CD4-positive, alpha-beta T cell (primary cell): ENCODE data around the gene C1QTNF3. TPM values are rescaled to one million over a fixed set of nuclear protein-coding genes. Genes with fewer than 3 reads are reported as not detected.

Source experiments
- ATAC-seq: fragments of 200-7000 bp; cut with Tn5 transposase; one replicate; pipeline ENCODE4 v1.10.0; 2022; ENCODE audit warnings: mild to moderate bottlenecking; ENCODE audit not compliant: poor library complexity
- CTCF ChIA-PET: fragments of 350-600 bp; sonication (Branson Sonifier 250); formaldehyde crosslinking; loops from one replicate; lab custom pipeline; 2021; ENCODE audit warnings: antibody characterized with exemption, inconsistent platforms; lab: Charles Lee
- POLR2A ChIA-PET: fragments of 350-600 bp; sonication (Branson Sonifier 250); formaldehyde crosslinking; loops from one replicate; lab custom pipeline; 2021; ENCODE audit warnings: antibody characterized with exemption, inconsistent platforms; lab: Charles Lee
- DNase-seq, 14 experiments: peaks; one replicate each; pipeline ENCODE4 v3.0.0-alpha.2; 2013 to 2020; ENCODE audit warnings: mixed read lengths in 2 of 14
- H3K27ac ChIP-seq, 2 donors: one replicate each; pipeline versions ENCODE4 v1.5.1 to v1.7.0; 2013; ENCODE audit warnings: low read length in 2 of 2, low read depth in 1 of 2, mild to moderate bottlenecking in 1 of 2
- H3K27me3 ChIP-seq, 2 experiments: 1 replicate in 1 of 2; 2 replicates in 1 of 2; pipeline versions ENCODE4 v1.6.1 to v1.7.0; 2013; ENCODE audit warnings: low read length in 2 of 2, control low read depth in 1 of 2, mild to moderate bottlenecking in 1 of 2, moderate library complexity in 1 of 2; ENCODE audit not compliant: insufficient read depth in 2 of 2, control insufficient read depth in 1 of 2
- H3K36me3 ChIP-seq: one replicate; pipeline ENCODE4 v1.6.1; 2013; ENCODE audit warnings: low read length, control low read depth; ENCODE audit not compliant: insufficient read depth
- H3K4me1 ChIP-seq: one replicate; pipeline ENCODE4 v1.6.1; 2013; ENCODE audit warnings: low read length, control low read depth; ENCODE audit not compliant: insufficient read depth
- H3K4me3 ChIP-seq: one replicate; pipeline ENCODE4 v1.5.1; 2013; ENCODE audit warnings: mild to moderate bottlenecking, low read length, moderate library complexity
- H3K9me3 ChIP-seq, 2 experiments: 1 replicate in 1 of 2; 2 replicates in 1 of 2; pipeline versions ENCODE4 v1.6.1 to v1.7.0; 2013; ENCODE audit warnings: low read length in 2 of 2, mild to moderate bottlenecking in 2 of 2, control low read depth in 1 of 2, moderate library complexity in 1 of 2; ENCODE audit not compliant: control insufficient read depth in 1 of 2, insufficient read depth in 1 of 2
- H3K27ac Mint-ChIP-seq: one replicate; pipeline ENCODE4 v1.8.0; 2020; ENCODE audit warnings: mixed read lengths
- H3K27me3 Mint-ChIP-seq: one replicate; pipeline ENCODE4 v1.8.0; 2021; ENCODE audit warnings: mixed read lengths
- H3K36me3 Mint-ChIP-seq: one replicate; pipeline ENCODE4 v1.8.0; 2021; ENCODE audit warnings: low read depth, mixed read lengths
- H3K4me1 Mint-ChIP-seq: one replicate; pipeline ENCODE4 v1.8.0; 2021; ENCODE audit warnings: low read depth, mixed read lengths
- H3K4me3 Mint-ChIP-seq: one replicate; pipeline ENCODE4 v1.8.0; 2020; ENCODE audit warnings: mild to moderate bottlenecking, mixed read lengths
- H3K9me3 Mint-ChIP-seq: one replicate; pipeline ENCODE4 v1.8.0; 2020; ENCODE audit warnings: mixed read lengths
- intact Hi-C, 2 experiments: fragments of 100-400 bp; cut with DNase I in 1 of 2; cut with micrococcal nuclease in 1 of 2; formaldehyde crosslinking; loops; one replicate each; pipeline versions ENCODE4 v1.15.1 to v1.9.0; 2023 to 2025; cut with DNase I, micrococcal nuclease
- total RNA-seq, 174 experiments: library from RNA in 2 of 174; stranded (reverse) in 2 of 174; gene quantifications; one replicate each; pipeline ENCODE4 v1.2.3 and lab custom pipeline; 2021 to 2026
- TF ChIP-seq, protein P1 (sequence below): fragments of 200-600 bp; IDR thresholded peaks from one replicate; pipeline ENCODE4 v1.8.0; 2022; ENCODE audit warnings: antibody characterized with exemption, mild to moderate bottlenecking

The C1QTNF3 gene
- total RNA-seq, 2 experiments from 2014 or later = 2.9 to 3.2 TPM

DNA sequence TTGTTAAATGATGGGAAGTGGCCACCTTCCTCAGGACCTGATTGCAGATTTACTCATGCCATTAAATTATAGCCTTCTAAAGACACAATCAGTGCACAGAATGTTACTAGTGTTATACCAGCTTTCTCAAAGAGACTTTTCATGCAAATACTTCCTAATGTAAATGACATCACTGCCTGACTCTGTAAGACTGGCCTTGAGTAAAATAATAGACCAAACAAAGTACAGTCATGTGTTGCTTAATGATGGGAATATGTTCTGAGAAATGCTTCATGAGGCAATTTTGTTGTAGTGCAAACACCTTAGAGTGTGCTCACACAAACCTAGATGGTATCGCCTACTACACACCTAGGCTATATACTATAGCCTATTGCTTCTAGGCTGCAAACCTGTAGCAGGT lies 17.0 kb upstream of the C1QTNF3 start:
- H3K27ac Mint-ChIP-seq = no peak overlapping the region
- ATAC-seq (no peak), DNase-seq (no peak)

DNA sequence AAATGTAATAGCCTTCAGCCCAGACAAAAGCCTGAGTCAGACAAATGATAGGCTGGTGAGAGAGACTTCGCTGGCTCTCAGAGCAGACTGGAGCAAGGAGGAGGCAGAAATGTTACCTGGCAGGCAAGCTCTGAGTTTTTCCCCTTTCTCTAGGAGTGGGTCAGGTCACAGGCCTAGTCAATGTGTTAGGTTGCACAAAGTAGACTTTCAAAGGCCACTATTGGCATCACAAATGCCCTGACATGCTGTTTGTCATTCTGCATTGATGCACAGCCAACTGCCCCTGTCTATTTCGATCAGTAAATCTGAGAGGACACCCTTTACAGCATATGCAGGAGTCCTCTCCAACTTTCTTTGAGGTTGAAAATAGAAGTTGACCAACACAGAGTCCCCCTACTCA lies 15.5 kb upstream of the C1QTNF3 start:
- Mint-ChIP-seq H3K9me3 (peaks cover 2% of the 10 kb centered on the region), H3K36me3 (peaks cover 40% of the 10 kb centered on the region), H3K4me1 (no peaks in the 10 kb centered on the region), H3K27ac (no peak overlapping the region), H3K4me3 (no peak overlapping the region), H3K27me3 (no peaks in the 10 kb centered on the region)
- POLR2A ChIA-PET = no interaction called here
- CTCF ChIA-PET = no interaction called here
- no peak for ATAC-seq
- no peak for DNase-seq
- Histone ChIP-seq H3K27me3 (no peaks in the 10 kb centered on the region), H3K4me3 (no peak overlapping the region), H3K4me1 (no peaks in the 10 kb centered on the region), H3K27ac (no peak overlapping the region), H3K9me3 (no peaks in the 10 kb centered on the region), H3K36me3 (peaks cover 5% of the 10 kb centered on the region)
- TF ChIP-seq, protein P1, sequence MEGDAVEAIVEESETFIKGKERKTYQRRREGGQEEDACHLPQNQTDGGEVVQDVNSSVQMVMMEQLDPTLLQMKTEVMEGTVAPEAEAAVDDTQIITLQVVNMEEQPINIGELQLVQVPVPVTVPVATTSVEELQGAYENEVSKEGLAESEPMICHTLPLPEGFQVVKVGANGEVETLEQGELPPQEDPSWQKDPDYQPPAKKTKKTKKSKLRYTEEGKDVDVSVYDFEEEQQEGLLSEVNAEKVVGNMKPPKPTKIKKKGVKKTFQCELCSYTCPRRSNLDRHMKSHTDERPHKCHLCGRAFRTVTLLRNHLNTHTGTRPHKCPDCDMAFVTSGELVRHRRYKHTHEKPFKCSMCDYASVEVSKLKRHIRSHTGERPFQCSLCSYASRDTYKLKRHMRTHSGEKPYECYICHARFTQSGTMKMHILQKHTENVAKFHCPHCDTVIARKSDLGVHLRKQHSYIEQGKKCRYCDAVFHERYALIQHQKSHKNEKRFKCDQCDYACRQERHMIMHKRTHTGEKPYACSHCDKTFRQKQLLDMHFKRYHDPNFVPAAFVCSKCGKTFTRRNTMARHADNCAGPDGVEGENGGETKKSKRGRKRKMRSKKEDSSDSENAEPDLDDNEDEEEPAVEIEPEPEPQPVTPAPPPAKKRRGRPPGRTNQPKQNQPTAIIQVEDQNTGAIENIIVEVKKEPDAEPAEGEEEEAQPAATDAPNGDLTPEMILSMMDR = no peak
- intact Hi-C loops = no loop called here

More for the DNA sequence above, 17.0 kb upstream of the C1QTNF3 start:
- TF ChIP-seq, protein P1 = no peak
- ChIA-PET CTCF (no interaction called here), POLR2A (no interaction called here)
- Mint-ChIP-seq H3K4me3 (no peak overlapping the region), H3K4me1 (no peaks in the 10 kb centered on the region), H3K36me3 (peaks cover 53% of the 10 kb centered on the region), H3K27me3 (no peaks in the 10 kb centered on the region), H3K9me3 (peaks cover 2% of the 10 kb centered on the region)
- intact Hi-C loops = no loop called here
- no peaks in the 10 kb centered on the region for H3K27me3 ChIP-seq
- no peaks in the 10 kb centered on the region for H3K9me3 ChIP-seq
- H3K4me3 ChIP-seq = no peak overlapping the region
- H3K4me1 ChIP-seq = no peaks in the 10 kb centered on the region
- H3K27ac ChIP-seq = no peak overlapping the region
- peaks cover 5% of the 10 kb centered on the region for H3K36me3 ChIP-seq

DNA sequence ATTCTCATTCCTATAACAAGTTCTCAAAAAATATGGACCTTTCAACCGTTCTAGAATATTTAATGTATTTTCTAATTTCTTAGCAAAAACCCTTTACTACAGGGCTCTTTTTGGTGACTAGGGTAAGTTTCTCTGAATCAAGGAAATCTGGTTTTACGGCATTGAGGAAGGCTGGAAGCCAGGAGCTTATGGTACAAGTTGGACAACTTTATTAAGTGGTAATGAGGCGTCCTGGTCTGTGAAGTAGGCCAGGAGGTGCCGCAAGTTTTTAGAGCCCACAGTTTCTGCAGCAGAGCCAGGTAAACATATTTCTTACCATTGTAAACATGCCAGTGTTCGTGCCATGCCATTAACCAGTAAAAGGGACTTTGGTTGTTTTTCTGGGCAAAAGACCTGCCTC lies 14.6 kb upstream of the C1QTNF3 start:
- H3K4me1 ChIP-seq = no peaks in the 10 kb centered on the region
- peaks cover 36% of the 10 kb centered on the region for H3K36me3 Mint-ChIP-seq
- no peak overlapping the region for H3K27ac ChIP-seq
- no peaks in the 10 kb centered on the region for H3K9me3 Mint-ChIP-seq
- no peak overlapping the region for H3K27ac Mint-ChIP-seq
- DNase-seq (no peak), ATAC-seq (no peak)
- CTCF ChIA-PET = no interaction called here
- POLR2A ChIA-PET = no interaction called here
- TF ChIP-seq, protein P1 = no peak
- no peaks in the 10 kb centered on the region for H3K4me1 Mint-ChIP-seq
- peaks cover 5% of the 10 kb centered on the region for H3K36me3 ChIP-seq
- H3K27me3 ChIP-seq = no peaks in the 10 kb centered on the region
- H3K27me3 Mint-ChIP-seq = no peaks in the 10 kb centered on the region
- no peak overlapping the region for H3K4me3 ChIP-seq
- H3K4me3 Mint-ChIP-seq = no peak overlapping the region
- intact Hi-C loops = no loop called here
- no peaks in the 10 kb centered on the region for H3K9me3 ChIP-seq
